Stimulated activated CD8-positive, alpha-beta memory T cell treated with anti-CD3 and anti-CD28 coated beads, Interleukin-2, amount 100 ng/mL, for 48 hours (primary cell): ENCODE data around the gene COX6B2.

Experiments used
- DNase-seq, 2 donors: peaks; one replicate each; pipeline ENCODE4 v3.0.0-alpha.2; 2020; ENCODE audit warnings: low read depth in 2 of 2

The COX6B2 gene

DNA sequence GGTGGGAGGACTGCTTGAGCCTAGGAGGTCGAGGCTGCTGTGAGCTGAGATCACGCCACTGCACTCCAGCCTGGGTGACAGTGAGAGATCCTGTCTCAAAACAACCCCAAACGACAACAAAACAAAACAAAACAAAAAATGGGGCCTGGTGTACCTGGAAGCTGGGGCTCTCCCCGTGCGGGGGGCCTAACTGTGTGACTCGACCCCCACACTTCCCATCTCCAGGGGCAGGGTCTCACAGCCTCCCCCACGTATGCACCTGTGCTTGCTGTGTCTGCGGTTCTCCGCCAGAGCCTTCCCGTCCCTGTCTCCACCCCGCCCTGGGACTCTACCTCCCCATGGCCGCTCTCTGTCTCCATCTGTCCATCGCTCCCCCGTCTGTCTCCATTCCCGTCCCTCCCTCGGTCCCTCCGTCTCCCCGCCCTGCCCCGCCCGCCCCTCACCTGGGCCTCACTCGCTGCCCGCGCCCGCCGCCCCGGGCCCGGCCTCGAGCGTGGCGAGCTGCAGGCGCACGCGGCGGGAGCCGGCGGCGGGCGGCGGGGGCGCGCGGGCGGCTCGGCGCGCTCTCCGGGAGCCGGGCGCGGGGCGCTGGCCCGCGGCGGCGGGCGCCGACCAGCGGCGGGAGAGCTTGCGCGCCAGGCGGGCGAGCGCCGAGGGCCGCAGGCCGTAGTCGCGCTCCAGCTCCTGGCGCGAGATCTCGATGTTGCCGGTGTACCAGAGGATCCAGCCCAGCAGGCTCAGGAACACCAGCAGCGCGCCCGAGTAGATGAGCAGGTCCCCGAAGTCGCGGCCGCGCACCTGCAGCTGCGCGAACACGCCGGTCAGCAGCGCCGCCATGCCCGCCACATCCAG is 29.0 kb upstream of the COX6B2 start:
- peak in 1 of 2 donors; percentile 35 for DNase-seq

- no peak for DNase-seq
These were observed 28.1 kb upstream of the COX6B2 start for GRCh38 chr19:55382522-55383054.

GRCh38 chr19:55382013-55382412 is 27.5 kb upstream of the COX6B2 start:
- no peak for DNase-seq

- no peak for DNase-seq
These were observed 24.7 kb upstream of the COX6B2 start for GRCh38 chr19:55379174-55379573.

DNA sequence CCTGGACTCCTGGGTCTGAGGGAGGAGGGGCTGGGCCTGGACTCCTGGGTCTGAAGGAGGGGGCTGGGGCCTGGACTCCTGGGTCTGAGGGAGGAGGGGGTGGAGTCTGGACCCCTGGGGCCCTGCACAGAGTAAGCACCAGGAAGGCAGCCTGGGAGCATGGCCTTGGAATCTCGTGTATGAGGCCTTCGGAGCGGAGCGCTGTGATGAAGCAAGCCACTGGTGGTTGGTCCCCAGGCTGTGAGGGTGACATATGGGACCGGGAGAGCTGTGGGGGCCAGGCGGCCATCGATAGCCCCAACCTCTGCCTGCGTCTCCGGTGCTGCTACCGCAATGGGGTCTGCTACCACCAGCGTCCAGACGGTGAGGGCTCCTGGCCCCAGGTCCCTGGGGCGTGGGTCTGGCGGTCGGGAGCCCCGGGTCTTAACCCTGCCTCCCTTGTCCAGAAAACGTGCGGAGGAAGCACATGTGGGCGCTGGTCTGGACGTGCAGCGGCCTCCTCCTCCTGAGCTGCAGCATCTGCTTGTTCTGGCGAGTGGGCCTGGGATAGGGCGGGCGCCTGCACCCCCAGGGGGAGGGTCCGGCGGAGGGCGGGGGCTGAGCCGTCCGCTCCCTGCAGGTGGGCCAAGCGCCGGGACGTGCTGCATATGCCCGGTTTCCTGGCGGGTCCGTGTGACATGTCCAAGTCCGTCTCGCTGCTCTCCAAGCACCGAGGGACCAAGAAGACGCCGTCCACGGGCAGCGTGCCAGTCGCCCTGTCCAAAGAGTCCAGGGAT is 23.0 kb upstream of the COX6B2 start:
- DNase-seq = no peak

- no peak for DNase-seq
These were observed 21.9 kb upstream of the COX6B2 start, which contains the start of gene TMEM190 for GRCh38 chr19:55376241-55376933. Gene TMEM190, plus strand, starts transcription at chr19:55376826. Its CDS starts 28 bp downstream, at chr19:55376854.

DNA sequence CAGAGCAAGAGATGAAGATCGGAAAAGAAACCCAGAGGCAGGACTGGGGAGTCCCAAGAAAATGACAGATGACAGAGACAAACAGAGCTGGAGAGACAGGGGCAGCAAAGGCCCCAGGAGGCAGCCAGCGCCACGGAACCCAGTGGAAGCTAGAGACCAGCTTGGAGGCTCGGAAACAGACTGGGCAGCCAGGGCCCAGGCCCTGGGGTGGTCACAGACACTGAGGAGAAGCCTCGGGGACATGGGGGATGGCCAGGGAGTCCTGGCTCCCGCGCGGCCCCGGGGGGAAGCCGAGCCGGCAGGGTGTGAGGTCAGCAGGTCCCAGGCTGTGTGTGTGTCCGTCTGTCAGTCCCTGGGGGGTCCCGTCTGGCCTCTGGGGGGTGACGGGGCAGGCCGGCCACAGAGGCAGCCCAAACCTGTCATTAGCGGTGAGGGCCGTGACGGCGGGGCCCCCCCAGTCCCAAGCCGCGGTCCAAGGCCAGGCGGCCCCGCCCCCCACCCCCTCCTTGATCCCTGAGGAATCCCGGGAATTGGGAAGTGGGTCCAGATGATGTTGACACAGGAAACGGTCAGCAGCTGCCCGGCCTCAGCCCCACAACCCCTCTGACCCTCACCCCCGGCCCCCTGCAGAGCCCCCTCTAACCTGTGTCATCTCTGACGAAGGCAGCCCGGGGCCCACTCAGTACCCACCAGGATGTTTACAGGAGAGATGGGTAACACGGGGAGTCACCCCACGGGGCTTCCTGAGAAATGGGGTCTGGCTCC is 19.7 kb upstream of the COX6B2 start:
- no peak for DNase-seq

- no peak for DNase-seq
These were observed 18.9 kb upstream of the COX6B2 start for GRCh38 chr19:55373306-55373992.

DNA sequence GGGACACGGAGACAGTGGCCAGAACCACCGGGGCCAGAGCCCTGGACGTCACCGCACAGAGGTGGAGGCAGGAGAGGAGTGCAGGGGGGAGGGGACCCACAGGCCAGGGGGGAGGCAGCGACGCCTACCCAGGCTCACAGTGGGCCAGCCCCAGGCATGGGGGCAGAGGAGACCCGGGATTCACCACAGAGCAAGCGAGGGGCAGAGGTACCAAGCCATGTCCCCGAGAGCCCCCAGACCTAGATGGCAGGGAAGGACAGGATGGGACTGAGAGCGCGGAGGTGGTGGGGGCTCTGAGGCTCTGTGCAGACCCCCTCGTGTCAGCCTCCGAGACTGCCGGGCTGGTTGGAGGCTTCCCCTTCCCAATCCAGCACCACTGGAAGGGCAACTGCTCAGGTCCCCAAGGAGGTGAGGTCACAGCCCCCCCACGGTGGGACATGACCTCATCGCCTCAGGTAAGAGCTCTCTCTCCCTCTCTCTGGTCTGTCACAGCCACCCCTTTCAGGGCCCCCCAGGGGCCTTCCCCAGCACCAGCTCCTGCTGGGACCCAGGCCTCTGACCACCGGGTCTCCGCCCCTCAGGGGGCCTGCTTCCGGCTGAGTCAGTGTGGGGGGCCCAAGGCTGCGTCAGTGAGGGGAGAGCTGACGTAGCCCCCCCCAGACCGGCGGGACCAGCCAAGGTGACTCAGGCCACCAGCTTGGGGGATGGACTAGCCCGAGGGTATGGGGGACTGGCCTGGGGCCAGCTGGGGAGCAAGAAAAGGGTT is 18.0 kb upstream of the COX6B2 start:
- peak in 1 of 2 donors; percentile 40 for DNase-seq

DNA sequence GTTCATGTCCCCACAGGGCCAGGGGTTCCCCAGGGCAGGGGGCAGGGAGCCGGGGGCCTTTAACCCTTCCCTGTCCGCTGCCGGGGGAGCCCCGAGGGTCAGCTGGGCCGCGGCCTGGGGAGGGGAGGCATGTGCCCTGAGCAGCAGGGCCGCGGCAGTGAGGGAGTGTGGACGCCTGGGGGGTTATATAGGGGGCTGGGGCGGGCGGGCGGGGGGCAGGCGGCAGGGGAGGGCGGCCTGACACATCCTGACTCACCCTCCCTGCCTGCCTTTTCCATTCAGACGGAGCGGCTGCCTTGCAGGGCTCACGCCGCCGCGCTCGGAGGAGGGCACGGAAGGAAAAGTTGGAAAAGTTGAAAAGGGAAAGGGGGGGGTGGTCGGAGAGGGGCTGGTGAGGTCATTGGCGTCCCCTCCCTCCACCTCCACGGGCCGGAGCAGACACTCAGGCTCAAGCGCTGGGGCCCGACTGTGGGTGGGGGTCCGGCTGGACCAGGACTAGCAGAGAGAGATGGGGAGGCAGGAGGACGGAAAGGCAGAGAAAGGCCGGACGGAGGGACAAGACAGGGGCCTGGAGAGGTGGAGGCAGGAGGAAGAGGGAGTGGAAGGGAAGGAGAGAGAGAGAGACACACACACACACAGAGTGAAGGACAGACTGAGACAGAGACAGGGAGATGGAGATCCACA is 15.9 kb upstream of the COX6B2 start, which contains the start of gene IL11:
Gene IL11, minus strand, starts transcription at position 159 of the 684 bp plus-strand sequence. Its CDS starts 153 bp downstream, at position 6.
- DNase-seq = no peak

DNA sequence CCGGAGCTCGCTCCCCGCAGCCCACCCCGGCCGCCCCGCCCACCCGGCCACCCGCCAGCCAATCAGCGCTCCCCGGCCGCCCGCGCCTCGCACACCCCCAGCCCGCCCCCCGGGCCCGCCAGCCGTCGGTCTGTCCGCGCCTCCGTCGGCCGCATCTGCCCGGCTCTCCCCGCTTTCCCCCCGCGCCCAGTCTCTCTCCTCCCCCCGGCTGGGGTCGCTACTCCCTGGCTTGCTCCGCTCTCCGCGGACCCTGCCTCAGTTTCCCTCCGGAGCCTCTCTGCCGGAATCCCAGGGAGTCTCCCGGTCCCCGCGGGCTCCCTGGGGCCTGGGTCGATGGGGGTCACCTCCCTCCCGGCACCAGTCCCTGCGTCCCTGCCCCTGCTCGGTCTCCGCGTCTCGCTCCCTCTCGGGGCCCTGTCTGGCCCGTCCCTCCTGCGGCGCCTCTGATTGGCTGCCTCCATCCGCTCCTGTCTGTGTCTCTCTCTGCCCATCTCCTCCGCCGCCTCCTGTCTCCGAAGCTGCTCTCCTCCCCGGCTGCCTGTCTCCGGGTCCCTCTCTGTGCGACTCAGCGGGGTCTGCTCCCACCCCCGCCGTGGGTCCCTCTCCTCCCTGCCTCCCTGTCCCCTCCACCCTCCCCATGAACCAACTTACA is 15.3 kb upstream of the COX6B2 start:
- peak in 1 of 2 donors; percentile 33 for DNase-seq

DNA sequence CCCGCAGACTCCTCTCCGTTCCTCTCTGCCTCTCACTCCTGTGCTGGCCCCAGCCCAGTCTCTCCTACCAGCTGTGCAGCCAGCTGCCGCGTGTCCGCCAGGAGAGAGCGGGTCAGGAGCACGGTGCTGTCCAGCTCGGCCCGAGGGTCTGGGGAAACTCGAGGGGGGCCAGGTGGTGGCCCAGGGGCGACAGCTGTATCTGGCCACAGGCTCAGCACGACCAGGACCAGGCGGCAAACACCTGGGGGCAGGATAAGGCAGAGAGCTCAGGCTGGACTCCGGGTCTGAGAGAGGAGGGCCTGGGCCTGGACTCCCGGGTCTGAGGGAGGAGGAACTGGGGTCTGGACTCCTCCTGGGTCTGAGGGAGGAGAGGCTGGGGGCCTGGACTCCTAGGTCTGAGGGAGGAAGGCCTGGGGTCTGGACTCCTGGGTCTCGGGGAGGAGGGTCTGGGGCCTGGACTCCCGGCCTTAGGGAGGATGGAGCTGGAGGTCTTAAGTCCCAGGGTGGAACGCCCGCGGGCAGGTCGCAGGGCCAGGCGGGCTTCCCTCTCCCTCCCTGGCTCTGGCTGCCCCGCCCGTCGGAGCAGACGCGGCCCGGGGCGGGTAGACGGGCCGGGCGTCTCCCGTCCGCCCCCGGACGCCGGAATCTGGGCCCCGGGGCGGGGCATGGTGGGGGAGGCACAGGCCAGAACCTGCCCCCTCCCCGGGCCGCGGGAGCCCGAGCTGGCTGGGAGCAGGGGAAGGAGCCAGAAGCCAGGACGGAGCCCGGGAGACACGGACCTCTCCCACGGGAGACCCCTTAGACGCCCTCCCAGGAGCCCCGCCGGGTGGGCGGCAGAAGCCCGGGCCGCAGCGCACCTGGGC is 14.4 kb upstream of the COX6B2 start:
- no peak for DNase-seq

GRCh38 chr19:55368106-55368505 is 13.6 kb upstream of the COX6B2 start:
- no peak for DNase-seq

- no peak for DNase-seq
These were observed 12.3 kb upstream of the COX6B2 start for GRCh38 chr19:55366790-55367189.

DNA sequence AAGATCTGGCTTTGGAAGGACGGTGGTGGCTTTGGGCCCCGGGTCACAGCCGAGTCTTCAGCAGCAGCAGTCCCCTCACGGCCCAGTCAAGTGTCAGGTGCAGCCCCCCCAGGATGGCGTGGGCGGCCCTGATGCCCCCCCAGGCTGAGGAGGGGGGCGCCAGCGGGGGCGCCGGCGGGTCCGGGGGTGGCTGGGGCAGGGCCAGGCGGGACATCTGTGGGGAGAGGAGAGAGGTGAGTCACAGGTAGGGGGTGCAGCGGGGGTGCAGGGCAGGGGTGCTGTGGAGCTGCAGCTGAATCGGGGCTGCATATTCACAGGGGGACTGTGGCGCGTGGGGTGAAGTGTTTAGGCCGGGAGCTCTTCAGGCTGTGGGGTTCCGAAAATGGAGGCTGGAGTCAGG is 11.4 kb upstream of the COX6B2 start:
- no peak for DNase-seq

- no peak for DNase-seq
These were observed 10.7 kb upstream of the COX6B2 start for GRCh38 chr19:55365245-55365644.

DNA sequence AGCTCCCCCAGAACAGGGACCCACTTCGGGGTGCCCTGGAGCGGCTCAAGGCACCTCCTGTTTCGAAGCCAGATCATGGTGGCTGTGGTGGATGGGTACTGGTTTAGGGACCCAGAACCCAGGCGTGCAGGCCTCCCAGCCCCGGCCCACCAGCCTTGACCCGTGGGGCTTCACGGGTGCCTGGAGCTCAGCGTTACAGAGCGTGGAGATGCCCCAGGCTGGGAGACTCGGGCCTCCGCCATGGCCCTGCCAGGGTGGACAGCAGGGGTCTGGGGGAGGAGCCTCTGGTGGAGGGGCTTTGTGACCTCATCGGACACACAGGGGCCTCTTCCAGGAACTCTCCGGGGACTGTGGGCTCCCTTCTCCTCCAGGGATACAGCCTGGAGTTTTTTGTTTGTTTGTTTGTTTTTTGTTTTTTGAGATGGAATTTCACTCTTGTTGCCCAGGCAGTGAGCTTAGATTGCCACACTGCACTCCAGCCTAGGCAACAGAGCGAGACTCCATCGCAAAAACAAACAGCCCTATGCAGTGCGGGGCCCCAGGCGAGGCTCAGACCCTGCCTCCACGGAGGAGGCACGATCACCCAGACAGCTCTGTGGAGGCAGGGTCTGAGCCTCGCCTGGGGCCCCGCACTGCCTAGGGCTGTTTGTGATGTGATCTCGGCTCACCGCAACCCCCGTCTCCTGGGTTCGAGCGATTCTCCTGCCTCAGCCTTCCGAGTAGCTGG is 8.6 kb upstream of the COX6B2 start, which contains the start of gene GARIN5B:
Gene GARIN5B, minus strand, starts transcription at position 271 of the 727 bp plus-strand sequence. Its CDS starts 194 bp downstream, at position 77.
- no peak for DNase-seq
